Measurements from ENCODE around the gene TTC8. TPM values are rescaled to one million over a fixed set of nuclear protein-coding genes. Genes with fewer than 3 reads are reported as not detected.

The TTC8 gene
- total RNA-seq, 1 donor from 2014 or later = 27.2 TPM

GRCh38 chr14:88840926-88841325 lies 16.5 kb downstream of the TTC8 start:
- no peak overlapping the region for H3K27ac Mint-ChIP-seq (ENCODE audit: unreplicated experiment)
- no peak for DNase-seq (ENCODE audit: low spot score)
- peaks cover 14% of the 10 kb centered on the region for H3K4me1 Mint-ChIP-seq (ENCODE audit: low read depth)
- H3K9me3 Mint-ChIP-seq (ENCODE audit: low read depth) = no peaks in the 10 kb centered on the region
- peaks cover 17% of the 10 kb centered on the region for H3K36me3 Mint-ChIP-seq (ENCODE audit: low read depth)
- TF ChIP-seq CTCF (IDR thresholded peaks at IDR 0.05) = no peak
- no peak overlapping the region for H3K4me3 Mint-ChIP-seq (ENCODE audit: unreplicated experiment)
- H3K27me3 Mint-ChIP-seq (ENCODE audit: low read depth) = no peaks in the 10 kb centered on the region

GRCh38 chr14:88841741-88842140 lies 17.3 kb downstream of the TTC8 start:
- Mint-ChIP-seq H3K4me1 (ENCODE audit: low read depth) (peaks cover 10% of the 10 kb centered on the region), H3K9me3 (ENCODE audit: low read depth) (no peaks in the 10 kb centered on the region), H3K27me3 (ENCODE audit: low read depth) (no peaks in the 10 kb centered on the region), H3K4me3 (ENCODE audit: unreplicated experiment) (no peak overlapping the region), H3K36me3 (ENCODE audit: low read depth) (peaks cover 17% of the 10 kb centered on the region), H3K27ac (ENCODE audit: unreplicated experiment) (no peak overlapping the region)
- DNase-seq (ENCODE audit: low spot score) = no peak
- TF ChIP-seq CTCF (IDR thresholded peaks at IDR 0.05) = no peak

- no peaks in the 10 kb centered on the region for H3K27me3 Mint-ChIP-seq (ENCODE audit: low read depth)
- no peaks in the 10 kb centered on the region for H3K9me3 Mint-ChIP-seq (ENCODE audit: low read depth)
- peaks cover 16% of the 10 kb centered on the region for H3K36me3 Mint-ChIP-seq (ENCODE audit: low read depth)
- H3K4me3 Mint-ChIP-seq (ENCODE audit: unreplicated experiment) = no peak overlapping the region
- TF ChIP-seq CTCF (IDR thresholded peaks at IDR 0.05) = no peak
- no peak for DNase-seq (ENCODE audit: low spot score)
- peaks cover 6% of the 10 kb centered on the region for H3K4me1 Mint-ChIP-seq (ENCODE audit: low read depth)
- H3K27ac Mint-ChIP-seq (ENCODE audit: unreplicated experiment) = no peak overlapping the region
Measured at GRCh38 chr14:88842414-88842813, 18.0 kb downstream of the TTC8 start.

GRCh38 chr14:88844980-88845491 lies 20.6 kb downstream of the TTC8 start:
- peaks cover 12% of the 10 kb centered on the region for H3K4me1 Mint-ChIP-seq (ENCODE audit: low read depth)
- H3K9me3 Mint-ChIP-seq (ENCODE audit: low read depth) = no peaks in the 10 kb centered on the region
- no peak overlapping the region for H3K4me3 Mint-ChIP-seq (ENCODE audit: unreplicated experiment)
- H3K36me3 Mint-ChIP-seq (ENCODE audit: low read depth) = peaks cover 16% of the 10 kb centered on the region
- TF ChIP-seq CTCF (IDR thresholded peaks at IDR 0.05) = no peak
- DNase-seq (ENCODE audit: low spot score) = no peak
- no peaks in the 10 kb centered on the region for H3K27me3 Mint-ChIP-seq (ENCODE audit: low read depth)
- no peak overlapping the region for H3K27ac Mint-ChIP-seq (ENCODE audit: unreplicated experiment)

- no peaks in the 10 kb centered on the region for H3K27me3 Mint-ChIP-seq (ENCODE audit: low read depth)
- H3K4me1 Mint-ChIP-seq (ENCODE audit: low read depth) = peaks cover 12% of the 10 kb centered on the region
- DNase-seq (ENCODE audit: low spot score) = no peak
- no peak overlapping the region for H3K4me3 Mint-ChIP-seq (ENCODE audit: unreplicated experiment)
- no peaks in the 10 kb centered on the region for H3K9me3 Mint-ChIP-seq (ENCODE audit: low read depth)
- H3K36me3 Mint-ChIP-seq (ENCODE audit: low read depth) = peaks cover 15% of the 10 kb centered on the region
- no peak overlapping the region for H3K27ac Mint-ChIP-seq (ENCODE audit: unreplicated experiment)
- TF ChIP-seq CTCF (IDR thresholded peaks at IDR 0.05) = no peak
Measured at GRCh38 chr14:88848571-88848970, 24.1 kb downstream of the TTC8 start.
